Thyroid gland (tissue), 4 donors: Measurements from ENCODE around the gene CFAP69.

Experiments
- POLR2A ChIP-seq, 2 donors: fragments of 450-650 bp; IDR thresholded peaks; one replicate each; pipeline ENCODE4 v1.6.1; 2017; ENCODE audit warnings: antibody characterized with exemption in 2 of 2, mild to moderate bottlenecking in 2 of 2, moderate library complexity in 1 of 2
- TF ChIP-seq, protein P1 (sequence below), 6 experiments: fragments of 200-600 bp in 3 of 6; fragments of 450-650 bp in 3 of 6; sonication (generic) in 3 of 6; IDR thresholded peaks; one replicate each; pipeline ENCODE4 v1.5.1; 2016 to 2019; ENCODE audit warnings: antibody characterized with exemption in 6 of 6, mild to moderate bottlenecking in 2 of 6, inconsistent platforms in 1 of 6, moderate library complexity in 1 of 6

DNA sequence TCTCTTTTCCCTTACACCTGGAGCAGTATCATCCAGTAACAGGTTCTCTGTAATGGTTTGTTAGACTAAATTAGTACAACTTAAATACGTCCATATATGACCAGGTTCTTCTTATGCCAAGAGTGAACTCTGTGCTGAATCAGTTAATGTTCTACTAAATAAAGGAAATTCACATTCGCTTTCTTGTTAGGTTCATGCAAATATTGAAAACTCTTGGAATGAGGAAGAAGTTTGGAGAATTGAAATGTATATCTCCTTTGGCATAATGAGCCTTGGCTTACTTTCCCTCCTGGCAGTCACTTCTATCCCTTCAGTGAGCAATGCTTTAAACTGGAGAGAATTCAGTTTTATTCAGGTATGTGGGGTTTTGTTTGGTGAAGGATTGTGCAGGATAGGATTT lies 15.3 kb upstream of the CFAP69 start:
- TF ChIP-seq POLR2A (IDR thresholded peaks at IDR 0.05), result no peak
- TF ChIP-seq, protein P1, sequence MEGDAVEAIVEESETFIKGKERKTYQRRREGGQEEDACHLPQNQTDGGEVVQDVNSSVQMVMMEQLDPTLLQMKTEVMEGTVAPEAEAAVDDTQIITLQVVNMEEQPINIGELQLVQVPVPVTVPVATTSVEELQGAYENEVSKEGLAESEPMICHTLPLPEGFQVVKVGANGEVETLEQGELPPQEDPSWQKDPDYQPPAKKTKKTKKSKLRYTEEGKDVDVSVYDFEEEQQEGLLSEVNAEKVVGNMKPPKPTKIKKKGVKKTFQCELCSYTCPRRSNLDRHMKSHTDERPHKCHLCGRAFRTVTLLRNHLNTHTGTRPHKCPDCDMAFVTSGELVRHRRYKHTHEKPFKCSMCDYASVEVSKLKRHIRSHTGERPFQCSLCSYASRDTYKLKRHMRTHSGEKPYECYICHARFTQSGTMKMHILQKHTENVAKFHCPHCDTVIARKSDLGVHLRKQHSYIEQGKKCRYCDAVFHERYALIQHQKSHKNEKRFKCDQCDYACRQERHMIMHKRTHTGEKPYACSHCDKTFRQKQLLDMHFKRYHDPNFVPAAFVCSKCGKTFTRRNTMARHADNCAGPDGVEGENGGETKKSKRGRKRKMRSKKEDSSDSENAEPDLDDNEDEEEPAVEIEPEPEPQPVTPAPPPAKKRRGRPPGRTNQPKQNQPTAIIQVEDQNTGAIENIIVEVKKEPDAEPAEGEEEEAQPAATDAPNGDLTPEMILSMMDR (IDR thresholded peaks at IDR 0.05), result no peak
